ENCODE measurements around the gene SLC16A3.
A peak's percentile ranks its signal among the peaks of the same experiment; 100 is the strongest.

The SLC16A3 gene

GRCh38 chr17:82287013-82287867 lies 58.4 kb downstream of the SLC16A3 start:
- DNase-seq (ENCODE audit: low spot score): no peak

- DNase-seq (ENCODE audit: low spot score): peak; percentile 32
Observed at GRCh38 chr17:82287868-82288801, 59.3 kb downstream of the SLC16A3 start.

Data from hematopoietic multipotent progenitor cell treated with erythropoietin and hydrocortisone succinate and interleukin-3 and kit ligand, for 15 days (in vitro differentiated cells).